Testis (tissue), 2 donors: ENCODE data around the gene CHCHD6.

Experiments used
- POLR2A ChIP-seq: fragments of 450-650 bp; IDR thresholded peaks from one replicate; pipeline ENCODE4 v1.6.1; 2017; ENCODE audit warnings: antibody characterized with exemption, mild to moderate bottlenecking, moderate library complexity
- TF ChIP-seq, protein P1 (sequence below), 3 experiments: fragments of 450-650 bp in 2 of 3; fragments of 200-600 bp in 1 of 3; sonication (generic) in 1 of 3; IDR thresholded peaks; one replicate each; pipeline ENCODE4 v1.5.1; 2016 to 2019; ENCODE audit warnings: antibody characterized with exemption in 3 of 3, mild to moderate bottlenecking in 2 of 3, moderate library complexity in 1 of 3

DNA sequence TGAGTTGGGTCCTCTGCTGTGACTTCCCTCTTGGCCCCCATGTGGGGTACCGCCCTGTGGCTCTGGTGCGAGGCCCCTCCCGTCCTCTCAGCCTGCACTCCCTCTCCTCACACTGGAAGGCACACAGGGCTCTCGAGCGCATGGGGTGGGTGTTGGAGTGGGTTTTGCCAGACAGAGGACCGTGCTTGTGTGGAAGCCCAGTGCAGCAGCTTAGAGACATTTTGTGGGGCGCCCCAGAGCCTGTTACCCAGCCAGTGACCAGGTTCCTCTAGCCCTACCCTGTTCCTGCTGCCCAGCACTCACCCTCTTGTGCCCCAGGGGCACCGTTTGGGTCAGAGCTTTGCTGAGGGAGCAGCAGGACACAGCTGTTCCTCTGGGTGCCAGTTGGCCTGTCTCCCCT, 288.7 kb downstream of the CHCHD6 start:
- TF ChIP-seq, protein P1, sequence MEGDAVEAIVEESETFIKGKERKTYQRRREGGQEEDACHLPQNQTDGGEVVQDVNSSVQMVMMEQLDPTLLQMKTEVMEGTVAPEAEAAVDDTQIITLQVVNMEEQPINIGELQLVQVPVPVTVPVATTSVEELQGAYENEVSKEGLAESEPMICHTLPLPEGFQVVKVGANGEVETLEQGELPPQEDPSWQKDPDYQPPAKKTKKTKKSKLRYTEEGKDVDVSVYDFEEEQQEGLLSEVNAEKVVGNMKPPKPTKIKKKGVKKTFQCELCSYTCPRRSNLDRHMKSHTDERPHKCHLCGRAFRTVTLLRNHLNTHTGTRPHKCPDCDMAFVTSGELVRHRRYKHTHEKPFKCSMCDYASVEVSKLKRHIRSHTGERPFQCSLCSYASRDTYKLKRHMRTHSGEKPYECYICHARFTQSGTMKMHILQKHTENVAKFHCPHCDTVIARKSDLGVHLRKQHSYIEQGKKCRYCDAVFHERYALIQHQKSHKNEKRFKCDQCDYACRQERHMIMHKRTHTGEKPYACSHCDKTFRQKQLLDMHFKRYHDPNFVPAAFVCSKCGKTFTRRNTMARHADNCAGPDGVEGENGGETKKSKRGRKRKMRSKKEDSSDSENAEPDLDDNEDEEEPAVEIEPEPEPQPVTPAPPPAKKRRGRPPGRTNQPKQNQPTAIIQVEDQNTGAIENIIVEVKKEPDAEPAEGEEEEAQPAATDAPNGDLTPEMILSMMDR (IDR thresholded peaks at IDR 0.05) = no peak
- TF ChIP-seq POLR2A = no peak
